Endothelial cell (in vitro differentiated cells): ENCODE data around the gene CCDC88A. TPM values are rescaled to one million over a fixed set of nuclear protein-coding genes. Genes with fewer than 3 reads are reported as not detected.

Experiments used
- DNase-seq: peaks from one replicate; pipeline ENCODE4 v3.0.0; 2021; ENCODE audit warnings: low spot score
- H3K27ac Mint-ChIP-seq: one replicate; pipeline ENCODE4 v1.8.0; 2021; ENCODE audit warnings: mixed read lengths, inconsistent platforms; ENCODE audit not compliant: unreplicated experiment
- H3K27me3 Mint-ChIP-seq: one replicate; pipeline ENCODE4 v1.8.0; 2021; ENCODE audit warnings: mild to moderate bottlenecking, moderate library complexity, mixed read lengths, inconsistent platforms; ENCODE audit not compliant: unreplicated experiment
- H3K36me3 Mint-ChIP-seq: one replicate; pipeline ENCODE4 v1.8.0; 2021; ENCODE audit warnings: mild to moderate bottlenecking, low read depth, mixed read lengths, inconsistent platforms; ENCODE audit not compliant: unreplicated experiment
- H3K4me1 Mint-ChIP-seq: one replicate; pipeline ENCODE4 v1.8.0; 2021; ENCODE audit warnings: mild to moderate bottlenecking, mixed read lengths, inconsistent platforms; ENCODE audit not compliant: unreplicated experiment
- H3K4me3 Mint-ChIP-seq: one replicate; pipeline ENCODE4 v1.8.0; 2021; ENCODE audit warnings: mild to moderate bottlenecking, mixed read lengths, inconsistent platforms; ENCODE audit not compliant: unreplicated experiment
- H3K9me3 Mint-ChIP-seq: one replicate; pipeline ENCODE4 v1.8.0; 2021; ENCODE audit warnings: mixed read lengths, inconsistent platforms; ENCODE audit not compliant: unreplicated experiment
- total RNA-seq: library from RNA; stranded (reverse); fragmentation: NEBNext Ultra II Directional; extraction: Animal tissue kit (Norgen Biotek cat#: 25700); gene quantifications from one replicate; pipeline ENCODE4 v1.2.1, GENCODE V29; 2021; ENCODE audit not compliant: unreplicated experiment
- TF ChIP-seq, protein P1 (sequence below): fragments of 200-600 bp; sonication (generic); IDR thresholded peaks from one replicate; pipeline ENCODE4 v1.5.0; 2021; ENCODE audit warnings: antibody characterized with exemption; ENCODE audit not compliant: unreplicated experiment

CCDC88A gene
- total RNA-seq, 1 donor from 2014 or later, result 98.7 TPM

DNA sequence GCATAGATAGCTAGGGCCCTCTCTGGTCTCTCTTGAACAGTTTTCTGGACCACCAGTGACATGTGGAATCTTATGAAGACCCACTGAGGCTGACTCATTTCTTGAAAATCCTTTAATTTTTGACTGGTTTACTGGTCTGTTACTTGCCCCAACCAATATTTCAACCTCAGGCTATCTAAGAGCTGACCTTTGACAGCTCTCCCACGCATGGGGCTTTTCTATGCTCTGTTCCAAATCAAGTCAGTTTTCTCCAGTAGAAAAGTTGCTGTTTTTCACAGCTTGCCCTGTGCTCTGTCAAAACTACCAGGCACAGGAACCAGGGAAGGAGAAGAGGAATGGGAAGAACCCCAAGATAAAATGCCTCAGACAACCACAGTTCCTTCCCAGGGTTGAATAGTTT lies 104.7 kb downstream of the CCDC88A start:
- H3K27me3 Mint-ChIP-seq, result no peaks in the 10 kb centered on the region
- TF ChIP-seq, protein P1, sequence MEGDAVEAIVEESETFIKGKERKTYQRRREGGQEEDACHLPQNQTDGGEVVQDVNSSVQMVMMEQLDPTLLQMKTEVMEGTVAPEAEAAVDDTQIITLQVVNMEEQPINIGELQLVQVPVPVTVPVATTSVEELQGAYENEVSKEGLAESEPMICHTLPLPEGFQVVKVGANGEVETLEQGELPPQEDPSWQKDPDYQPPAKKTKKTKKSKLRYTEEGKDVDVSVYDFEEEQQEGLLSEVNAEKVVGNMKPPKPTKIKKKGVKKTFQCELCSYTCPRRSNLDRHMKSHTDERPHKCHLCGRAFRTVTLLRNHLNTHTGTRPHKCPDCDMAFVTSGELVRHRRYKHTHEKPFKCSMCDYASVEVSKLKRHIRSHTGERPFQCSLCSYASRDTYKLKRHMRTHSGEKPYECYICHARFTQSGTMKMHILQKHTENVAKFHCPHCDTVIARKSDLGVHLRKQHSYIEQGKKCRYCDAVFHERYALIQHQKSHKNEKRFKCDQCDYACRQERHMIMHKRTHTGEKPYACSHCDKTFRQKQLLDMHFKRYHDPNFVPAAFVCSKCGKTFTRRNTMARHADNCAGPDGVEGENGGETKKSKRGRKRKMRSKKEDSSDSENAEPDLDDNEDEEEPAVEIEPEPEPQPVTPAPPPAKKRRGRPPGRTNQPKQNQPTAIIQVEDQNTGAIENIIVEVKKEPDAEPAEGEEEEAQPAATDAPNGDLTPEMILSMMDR, result no peak
- H3K4me1 Mint-ChIP-seq, result peaks cover 5% of the 10 kb centered on the region
- DNase-seq, result no peak
- no peak overlapping the region for H3K27ac Mint-ChIP-seq
- peaks cover 16% of the 10 kb centered on the region for H3K36me3 Mint-ChIP-seq
- no peaks in the 10 kb centered on the region for H3K9me3 Mint-ChIP-seq
- H3K4me3 Mint-ChIP-seq, result no peak overlapping the region

DNA sequence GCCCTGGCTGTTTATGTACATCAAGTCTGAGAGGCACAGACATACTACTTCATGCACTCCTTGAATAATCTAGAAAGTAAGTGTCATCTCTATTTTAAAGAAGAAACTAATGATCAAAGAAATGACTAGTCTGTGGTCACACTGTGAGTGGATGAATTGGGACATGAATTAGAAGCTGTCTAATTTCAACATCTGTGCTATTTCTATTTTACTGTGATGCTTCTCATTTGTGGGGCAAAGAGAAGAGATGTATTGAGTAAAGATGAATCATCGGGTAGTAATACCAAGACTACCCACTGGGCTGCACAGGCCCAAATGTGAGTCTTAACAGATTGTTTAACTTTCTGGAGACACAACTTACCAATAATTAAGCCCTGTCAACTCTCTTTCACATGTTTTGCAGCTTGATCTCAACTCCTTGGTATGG lies 108.2 kb downstream of the CCDC88A start:
- TF ChIP-seq, protein P1, result peak; percentile 35

DNA sequence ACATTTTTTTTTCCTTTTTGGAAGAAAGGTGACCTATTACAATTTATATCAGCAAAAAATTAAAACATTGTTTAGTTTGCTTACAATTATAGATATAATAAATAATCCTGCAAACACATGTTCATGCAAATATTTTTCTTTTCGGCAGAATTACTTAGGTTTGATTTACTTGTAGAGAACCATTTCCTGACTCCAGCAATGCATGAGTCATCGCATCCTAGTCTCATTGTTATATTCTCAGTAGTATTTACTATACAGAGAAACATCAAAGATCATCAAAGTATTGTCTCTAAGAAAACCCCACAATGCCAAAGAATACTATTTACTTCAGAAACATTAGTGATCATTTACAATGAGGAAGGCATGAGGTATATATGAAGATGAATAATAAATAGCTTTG lies 110.2 kb downstream of the CCDC88A start:
- TF ChIP-seq, protein P1, result no peak
- no peak for DNase-seq
- Mint-ChIP-seq H3K36me3 (peaks cover 9% of the 10 kb centered on the region), H3K27me3 (no peaks in the 10 kb centered on the region), H3K4me3 (no peak overlapping the region), H3K9me3 (no peaks in the 10 kb centered on the region), H3K27ac (peak overlapping the region; percentile 95), H3K4me1 (peaks cover 10% of the 10 kb centered on the region)

More for the DNA sequence above, 108.2 kb downstream of the CCDC88A start:
- Mint-ChIP-seq H3K4me1 (peaks cover 10% of the 10 kb centered on the region), H3K9me3 (no peaks in the 10 kb centered on the region), H3K27me3 (no peaks in the 10 kb centered on the region), H3K27ac (no peak overlapping the region), H3K36me3 (peaks cover 13% of the 10 kb centered on the region), H3K4me3 (no peak overlapping the region)
- DNase-seq, result no peak

DNA sequence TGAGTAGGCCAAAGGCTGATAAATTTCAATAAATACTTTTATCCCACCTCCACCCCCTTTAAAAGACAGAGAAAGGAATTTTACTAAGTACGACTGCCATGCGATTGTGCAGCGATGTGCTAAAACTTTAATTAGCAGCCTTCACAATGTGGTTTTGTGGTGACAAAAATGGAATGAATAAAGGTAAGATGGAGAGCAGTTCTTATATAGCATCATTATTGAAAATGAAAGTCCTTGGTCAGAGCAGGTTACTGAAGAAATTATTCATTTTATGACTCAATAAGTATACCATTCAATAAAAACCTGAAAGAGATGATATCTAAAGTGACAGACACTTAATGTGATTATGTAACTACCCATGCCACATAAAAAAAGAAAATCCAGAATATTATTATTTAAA lies 117.4 kb downstream of the CCDC88A start:
- no peaks in the 10 kb centered on the region for H3K9me3 Mint-ChIP-seq

DNA sequence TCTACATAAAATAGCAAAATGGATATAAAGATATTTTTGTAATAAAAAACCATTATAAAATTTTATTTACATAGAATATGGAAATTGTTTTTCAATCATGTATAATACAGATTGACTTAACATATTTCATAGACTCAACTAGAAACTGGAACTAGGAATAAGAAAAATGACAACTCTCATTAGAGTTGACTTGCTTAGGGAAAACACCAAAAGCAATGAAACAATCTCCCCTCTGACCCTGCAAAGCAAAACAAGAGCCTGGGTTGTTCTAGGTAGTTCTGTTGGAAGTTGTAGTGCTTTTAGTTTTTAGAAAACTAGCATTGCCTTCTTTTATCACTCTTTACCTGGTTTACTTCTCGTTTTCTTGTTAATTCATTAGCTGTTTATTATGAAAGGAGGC lies 118.4 kb downstream of the CCDC88A start:
- H3K4me3 Mint-ChIP-seq, result no peak overlapping the region
- no peaks in the 10 kb centered on the region for H3K9me3 Mint-ChIP-seq
- no peak for DNase-seq
- H3K36me3 Mint-ChIP-seq, result peaks cover 11% of the 10 kb centered on the region
- no peak overlapping the region for H3K27ac Mint-ChIP-seq
- TF ChIP-seq, protein P1, result no peak
- H3K4me1 Mint-ChIP-seq, result no peaks in the 10 kb centered on the region
- no peaks in the 10 kb centered on the region for H3K27me3 Mint-ChIP-seq

More for the DNA sequence above, 117.4 kb downstream of the CCDC88A start:
- Mint-ChIP-seq H3K36me3 (peaks cover 11% of the 10 kb centered on the region), H3K4me3 (no peak overlapping the region), H3K27ac (no peak overlapping the region), H3K4me1 (no peaks in the 10 kb centered on the region), H3K27me3 (no peaks in the 10 kb centered on the region)
- TF ChIP-seq, protein P1, result no peak
- no peak for DNase-seq
